HepG2 (cell line): ENCODE results near the gene IVD. TPM values are rescaled to one million over a fixed set of nuclear protein-coding genes. Genes with fewer than 3 reads are reported as not detected.
A peak's percentile ranks its signal among the peaks of the same experiment; 100 is the strongest.

Experiments used
- AGO1 ChIP-seq: fragments of 200-400 bp; formaldehyde crosslinking; IDR thresholded peaks from 2 replicates; pipeline ENCODE4 v1.6.1; 2017; ENCODE audit warnings: mild to moderate bottlenecking, low read depth, low read length, moderate library complexity; ENCODE audit not compliant: poor library complexity, severe bottlenecking
- ATF5 ChIP-seq: sonication (generic); formaldehyde crosslinking; IDR thresholded peaks from 2 replicates; pipeline ENCODE4 v1.4.0; 2020; ENCODE audit warnings: mild to moderate bottlenecking, low read depth, missing genetic modification reagents
- E2F5 ChIP-seq: sonication (generic); formaldehyde crosslinking; conservative IDR thresholded peaks from 2 replicates; pipeline ENCODE4 v1.4.0; 2020; ENCODE audit warnings: missing genetic modification reagents
- EP300 ChIP-seq, 3 experiments: sonication (generic) in 1 of 3; formaldehyde crosslinking in 1 of 3; IDR thresholded peaks; 2 replicates each; pipeline versions ENCODE4 v1.5.1 to v1.6.1; 2011 to 2020; ENCODE audit warnings: low read depth in 2 of 3, low read length in 2 of 3, borderline replicate concordance in 1 of 3, improper control_type of control experiment in 1 of 3, mild to moderate bottlenecking in 1 of 3, missing genetic modification reagents in 1 of 3, moderate library complexity in 1 of 3
- FOXC1 ChIP-seq: sonication (generic); formaldehyde crosslinking; IDR thresholded peaks from 2 replicates; pipeline ENCODE4 v1.8.0; 2022; ENCODE audit warnings: mild to moderate bottlenecking, missing genetic modification reagents, borderline replicate concordance
- FOXK1 ChIP-seq: sonication (generic); formaldehyde crosslinking; IDR thresholded peaks from 2 replicates; pipeline ENCODE4 v1.4.0; 2020; ENCODE audit warnings: low read depth, missing genetic modification reagents, borderline replicate concordance
- GABPA ChIP-seq, 2 experiments: IDR thresholded peaks; 2 replicates each; pipeline ENCODE4 v1.6.1; 2011 to 2016; ENCODE audit warnings: low read depth in 2 of 2, low read length in 1 of 2, missing biosample characterization in 1 of 2, missing genetic modification characterization in 1 of 2
- GZF1 ChIP-seq: sonication (generic); formaldehyde crosslinking; IDR thresholded peaks from 2 replicates; pipeline ENCODE4 v1.5.1; 2020; ENCODE audit warnings: mild to moderate bottlenecking, missing genetic modification reagents
- MEF2D ChIP-seq: sonication (generic); formaldehyde crosslinking; IDR thresholded peaks from 2 replicates; pipeline ENCODE4 v1.5.1; 2020; ENCODE audit warnings: mild to moderate bottlenecking, missing genetic modification reagents
- MTA1 ChIP-seq: sonication (generic); formaldehyde crosslinking; IDR thresholded peaks from 2 replicates; pipeline ENCODE4 v1.4.0; 2020; ENCODE audit warnings: missing genetic modification reagents, mild to moderate bottlenecking, borderline replicate concordance
- NR2C2 ChIP-seq: sonication (generic); formaldehyde crosslinking; IDR thresholded peaks from 2 replicates; pipeline ENCODE4 v1.4.0; 2020; ENCODE audit warnings: missing genetic modification reagents, mild to moderate bottlenecking, moderate library complexity, borderline replicate concordance
- PCBP2 ChIP-seq: fragments of 200-400 bp; formaldehyde crosslinking; optimal IDR thresholded peaks from 2 replicates; pipeline ENCODE3; 2018; ENCODE audit warnings: low read length, low read depth; ENCODE audit not compliant: poor library complexity, severe bottlenecking
- RBM22 ChIP-seq: fragments of 200-400 bp; formaldehyde crosslinking; optimal IDR thresholded peaks from 2 replicates; pipeline ENCODE3; 2017; ENCODE audit warnings: mild to moderate bottlenecking, low read length, moderate library complexity
- SIN3A ChIP-seq: IDR thresholded peaks from 2 replicates; pipeline ENCODE4 v1.6.1; 2011; ENCODE audit warnings: low read depth, mild to moderate bottlenecking, control low read depth, low read length, borderline replicate concordance
- SP4 ChIP-seq: sonication (generic); formaldehyde crosslinking; IDR thresholded peaks from 2 replicates; pipeline ENCODE4 v1.8.1; 2023; ENCODE audit warnings: mild to moderate bottlenecking, missing genetic modification reagents
- TFDP1 ChIP-seq: IDR thresholded peaks from 2 replicates; pipeline ENCODE4 v1.6.1; 2016; ENCODE audit warnings: missing compliant biosample characterization, missing genetic modification reagents, borderline replicate concordance
- TFDP2 ChIP-seq: sonication (generic); formaldehyde crosslinking; IDR thresholded peaks from 2 replicates; pipeline ENCODE4 v1.4.0; 2020; ENCODE audit warnings: missing genetic modification reagents
- ZBTB42 ChIP-seq: sonication (generic); formaldehyde crosslinking; IDR thresholded peaks from 2 replicates; pipeline ENCODE4 v1.5.0; 2020; ENCODE audit warnings: mild to moderate bottlenecking, missing genetic modification reagents
- ZNF567 ChIP-seq: sonication (generic); formaldehyde crosslinking; IDR thresholded peaks from 2 replicates; pipeline ENCODE4 v1.8.1; 2023; ENCODE audit warnings: mild to moderate bottlenecking, missing genetic modification reagents, borderline replicate concordance
- ZNF768 ChIP-seq: sonication (generic); formaldehyde crosslinking; IDR thresholded peaks from 2 replicates; pipeline ENCODE4 v1.4.0; 2020; ENCODE audit warnings: missing genetic modification reagents
- ZSCAN9 ChIP-seq: IDR thresholded peaks from 2 replicates; pipeline ENCODE4 v1.6.1; 2016; ENCODE audit warnings: borderline replicate concordance
- polyA plus RNA-seq, 8 experiments: library from polyadenylated mRNA; depleted of rRNA in 3 of 8; stranded (reverse) in 7 of 8; unstranded in 1 of 8; fragments of >200 nt; fragmentation: Illumina TruSeq in 4 of 8; extraction: Trizol in 4 of 8; gene quantifications; 2 replicates each; pipeline versions ENCODE4 v1.2.1 to v1.2.3, GENCODE V29; 2011 to 2016; ENCODE audit warnings: low read depth in 4 of 8, missing spikeins in 1 of 8, mixed read lengths in 1 of 8; ENCODE audit not compliant: insufficient read depth in 1 of 8
- total RNA-seq, 5 experiments: library from RNA; depleted of rRNA; stranded (reverse); fragments of >200 nt; fragmentation: Illumina TruSeq; extraction: Trizol; gene quantifications; 2 replicates each; pipeline ENCODE4 v1.2.3, GENCODE V29; 2016; ENCODE audit warnings: low read depth in 1 of 5

The IVD gene
- total and polyA plus RNA-seq, 2 of the 13 experiments (the other 11 are each of a cell fraction or from before 2014, with no cell fraction given): 48.0 to 53.9 TPM

GRCh38 chr15:40382580-40383456 is 22.8 kb upstream of the IVD start, which contains the start of gene KNSTRN (continued):
- TF ChIP-seq ZNF567 (CRISPR knock-in tag): 0 out of 2 replicates have a peak, but pooled peaks have one; percentile 65
- TF ChIP-seq FOXC1 (CRISPR knock-in tag): no peak
- TF ChIP-seq GABPA (IDR thresholded peaks at IDR 0.05; ENCODE audit: low read depth, low read length): peak; percentile 85
- peak; percentile 99 for TF ChIP-seq GABPA (CRISPR knock-in tag; IDR thresholded peaks at IDR 0.05; ENCODE audit: low read depth)
- TF ChIP-seq ZSCAN9 (CRISPR knock-in tag): peak; percentile 59
- 0 out of 2 replicates have a peak, but pooled peaks have one; percentile 10 for TF ChIP-seq SP4 (CRISPR knock-in tag)
- TF ChIP-seq GZF1 (CRISPR knock-in tag): peak; percentile 71; the same call in 1 of the 2 replicates
- peak; percentile 88; the same call in 1 of the 2 replicates for TF ChIP-seq SIN3A
- peak; percentile 16 for TF ChIP-seq RBM22
- 0 out of 2 replicates have a peak, but pooled peaks have one; percentile 27 for TF ChIP-seq E2F5 (CRISPR knock-in tag)
- TF ChIP-seq AGO1: peak; percentile 50
- TF ChIP-seq NR2C2 (CRISPR knock-in tag): peak; percentile 55; the same call in 1 of the 2 replicates
- TF ChIP-seq ZBTB42 (CRISPR knock-in tag): no peak
- TF ChIP-seq ZNF768 (CRISPR knock-in tag): 0 out of 2 replicates have a peak, but pooled peaks have one; percentile 26
- TF ChIP-seq FOXK1 (CRISPR knock-in tag): peak; percentile 86
- TF ChIP-seq EP300 (IDR thresholded peaks at IDR 0.05; ENCODE audit: low read depth in 2 of 2, low read length in 2 of 2): 0 out of 4 replicates have a peak, but pooled peaks of 1 of the 2 experiments have one; percentile 8
- TF ChIP-seq EP300 (CRISPR knock-in tag; IDR thresholded peaks at IDR 0.05; ENCODE audit: borderline replicate concordance): no peak
- TF ChIP-seq TFDP2 (CRISPR knock-in tag): peak; percentile 90
- TF ChIP-seq PCBP2: no peak
- TF ChIP-seq MEF2D: no peak
- 0 out of 2 replicates have a peak, but pooled peaks have one; percentile 42 for TF ChIP-seq ATF5
- TF ChIP-seq MTA1 (CRISPR knock-in tag): 0 out of 2 replicates have a peak, but pooled peaks have one; percentile 43
- TF ChIP-seq TFDP1 (CRISPR knock-in tag): peak; percentile 87; the same call in 1 of the 2 replicates
